Measurements from ENCODE around the gene GATA6. TPM values are rescaled to one million over a fixed set of nuclear protein-coding genes. Genes with fewer than 3 reads are reported as not detected.

GATA6 gene
- total RNA-seq (2022; extraction: Qiagen RNA extraction): 1.4 to 1.7 TPM (median 1.4 TPM) in 5 replicates

GRCh38 chr18:22169011-22169888, at the start of gene GATA6:
TSS of gene GATA6 (plus strand) at chr18:22169589. CDS start at chr18:22171145, 1,556 bp downstream.

Other genes with a start within 250 kb of the GATA6 start
- not detected in 5 replicates for gene CTAGE1, start 248.3 kb downstream of the GATA6 start, total RNA-seq (2022; extraction: Qiagen RNA extraction)